ENCODE data around the gene POC1A.

Gene POC1A

DNA sequence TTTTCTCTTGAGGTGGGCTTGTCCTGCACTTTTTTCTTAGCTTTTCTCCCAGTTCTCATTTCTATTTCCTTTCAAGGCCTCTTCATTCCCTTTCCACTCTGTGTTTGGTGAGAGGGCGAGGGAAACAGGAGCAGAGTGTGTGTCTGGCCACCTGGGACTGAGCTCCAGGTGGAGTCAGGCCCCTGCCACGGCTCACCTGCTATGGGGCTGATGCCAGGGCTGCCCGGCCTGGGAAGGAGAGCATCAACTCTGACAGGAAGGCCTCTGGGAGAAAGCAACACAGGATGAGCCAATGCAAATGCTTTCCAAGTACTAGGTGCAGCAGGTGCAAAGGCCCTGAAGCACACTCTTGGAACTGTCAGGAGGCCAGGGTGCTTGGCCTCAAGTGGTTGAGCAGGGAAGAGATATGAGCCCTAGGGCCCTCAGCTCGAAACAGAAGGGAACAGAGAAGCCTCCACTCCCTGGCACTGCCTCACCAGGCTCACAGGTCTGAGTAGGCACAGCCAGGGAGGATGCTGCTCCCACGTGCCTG lies 70.6 kb downstream of the POC1A start:
- no peak for DNase-seq

DNA sequence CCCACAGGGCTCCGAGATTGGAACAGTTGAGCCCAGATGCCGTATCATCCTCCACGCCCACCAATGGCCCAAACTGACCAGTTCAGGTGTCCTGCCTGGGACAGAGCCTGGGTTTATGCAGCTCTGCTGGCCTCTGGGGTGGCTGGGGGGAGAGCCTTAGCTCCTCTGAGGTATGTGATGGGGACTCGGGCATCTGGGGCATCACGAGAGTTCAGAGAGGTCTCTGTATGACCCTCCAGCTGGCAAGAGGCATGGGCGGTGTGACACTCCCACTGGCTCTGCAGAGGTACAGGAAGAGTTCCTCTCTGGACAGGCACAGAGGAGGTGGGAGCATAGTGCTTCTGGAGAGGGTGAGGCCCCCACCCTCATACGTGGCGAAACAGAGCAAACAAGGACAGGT lies 71.3 kb downstream of the POC1A start:
- no peak for DNase-seq

DNA sequence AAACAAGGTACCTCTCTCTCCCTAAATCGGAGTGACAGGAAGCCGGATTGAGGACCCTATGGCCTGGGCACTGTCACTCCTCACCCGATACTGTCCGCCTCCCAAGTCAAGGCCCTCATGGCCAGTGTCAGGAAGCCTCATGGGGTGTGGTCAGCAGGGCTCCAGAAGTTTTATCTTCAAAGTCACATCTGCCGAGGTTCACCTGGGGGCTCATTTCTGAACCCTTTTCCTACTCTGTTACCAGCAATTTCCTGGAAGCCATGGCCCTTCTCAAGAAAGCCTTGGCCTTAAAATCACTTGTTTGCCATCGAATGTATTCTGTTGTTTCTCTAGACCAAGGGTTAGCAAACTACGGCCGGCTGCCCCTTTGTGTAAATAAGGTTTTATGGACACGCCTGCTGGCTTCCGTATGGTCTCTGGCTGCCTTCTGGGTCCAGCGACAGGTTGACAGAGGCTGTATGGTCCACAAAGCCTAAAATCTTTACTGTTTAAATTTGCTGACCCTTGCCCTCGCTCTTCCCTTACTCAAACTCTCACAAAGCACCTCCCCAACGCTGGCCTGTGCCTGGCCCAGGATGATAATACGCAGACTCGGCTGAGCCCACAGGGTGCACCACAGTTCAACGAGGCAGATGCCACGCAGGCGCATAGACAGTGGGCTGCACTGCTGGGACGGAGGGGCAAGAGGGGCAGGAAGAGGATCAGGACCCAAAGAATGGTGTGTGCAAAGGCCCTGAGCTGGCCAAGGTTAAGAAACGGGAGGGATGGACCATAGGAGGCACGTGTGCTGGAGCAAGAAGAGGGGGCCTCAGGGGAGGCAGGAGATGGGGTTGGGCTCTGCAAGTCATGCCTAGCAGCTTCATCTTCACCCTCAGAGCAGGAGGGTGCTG lies 73.1 kb downstream of the POC1A start:
- no peak for DNase-seq

DNA sequence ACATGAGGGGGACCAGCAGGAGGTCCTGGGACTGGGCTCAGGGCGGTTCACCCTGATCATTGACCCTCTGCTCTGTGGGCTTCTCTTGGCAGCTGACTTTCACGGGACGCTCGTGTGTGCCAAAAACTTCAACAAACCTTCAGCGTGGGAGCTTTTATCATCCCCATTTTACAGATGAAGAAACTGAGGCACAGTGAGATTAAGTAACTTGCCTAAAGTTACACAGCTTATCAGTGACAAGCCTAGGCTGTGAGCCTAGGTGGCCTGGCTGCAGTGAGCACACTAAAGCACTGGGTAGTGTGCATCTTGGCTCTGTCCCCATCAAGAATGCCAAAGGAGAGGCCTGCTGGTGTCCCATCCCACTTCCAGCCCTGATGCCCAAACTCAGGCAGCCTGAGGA lies 74.3 kb downstream of the POC1A start:
- DNase-seq = no peak

DNA sequence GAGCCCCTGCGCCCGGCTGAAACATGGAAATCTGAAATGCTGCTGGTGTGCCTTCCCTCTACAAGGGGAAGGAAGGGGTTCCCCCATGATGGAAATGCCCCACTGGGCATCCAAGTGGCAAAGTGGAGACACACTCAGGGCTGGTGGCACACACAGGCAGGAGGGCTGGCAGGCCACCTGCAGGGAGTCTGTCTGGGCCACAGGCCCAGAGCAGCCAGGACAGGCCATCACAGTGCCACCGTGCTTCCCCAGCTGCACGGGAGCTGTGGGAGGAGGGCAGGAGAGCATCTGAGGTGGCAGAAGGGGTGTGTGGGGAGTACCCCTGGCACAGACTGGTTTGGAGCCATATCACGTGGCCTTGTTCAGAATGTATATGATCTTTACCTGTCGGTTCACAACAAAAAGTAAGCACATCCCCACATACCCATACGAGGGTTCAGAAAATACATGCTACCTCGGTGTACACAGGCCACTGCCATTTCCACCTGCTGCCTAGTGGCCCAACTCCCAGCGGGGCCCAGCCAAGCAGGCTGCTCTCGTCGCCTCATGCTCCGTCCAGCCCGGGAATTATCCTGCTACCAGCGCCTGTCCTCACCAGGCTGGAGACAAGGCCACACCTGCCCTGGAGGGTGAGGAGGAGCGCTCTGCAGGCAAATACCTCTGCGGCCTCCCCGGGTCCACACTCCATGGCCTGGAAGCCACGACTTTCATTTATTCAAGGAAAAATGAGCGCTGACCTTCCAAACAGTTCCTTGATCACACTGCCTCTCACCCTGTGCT lies 75.3 kb downstream of the POC1A start:
- DNase-seq = no peak

DNA sequence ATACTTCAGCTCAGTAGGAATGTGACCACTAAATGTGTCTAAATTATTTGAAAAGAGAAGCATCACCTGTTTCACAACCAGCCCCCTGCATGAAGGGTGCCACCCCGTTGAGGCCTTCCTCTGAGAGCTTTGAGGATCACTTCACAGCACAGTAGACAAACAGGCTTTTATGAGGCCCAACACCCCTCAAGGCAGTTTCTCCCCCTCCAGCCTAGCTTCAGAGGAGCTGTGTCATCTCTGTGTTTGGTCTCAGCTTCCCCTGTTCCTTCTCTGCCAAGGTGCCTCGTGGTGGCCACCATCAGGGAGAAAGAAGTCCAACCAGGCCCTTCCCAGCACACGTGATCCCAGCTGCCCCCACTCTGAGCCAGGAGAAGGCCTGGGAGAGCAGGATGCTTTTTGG lies 76.3 kb downstream of the POC1A start:
- no peak for DNase-seq

DNA sequence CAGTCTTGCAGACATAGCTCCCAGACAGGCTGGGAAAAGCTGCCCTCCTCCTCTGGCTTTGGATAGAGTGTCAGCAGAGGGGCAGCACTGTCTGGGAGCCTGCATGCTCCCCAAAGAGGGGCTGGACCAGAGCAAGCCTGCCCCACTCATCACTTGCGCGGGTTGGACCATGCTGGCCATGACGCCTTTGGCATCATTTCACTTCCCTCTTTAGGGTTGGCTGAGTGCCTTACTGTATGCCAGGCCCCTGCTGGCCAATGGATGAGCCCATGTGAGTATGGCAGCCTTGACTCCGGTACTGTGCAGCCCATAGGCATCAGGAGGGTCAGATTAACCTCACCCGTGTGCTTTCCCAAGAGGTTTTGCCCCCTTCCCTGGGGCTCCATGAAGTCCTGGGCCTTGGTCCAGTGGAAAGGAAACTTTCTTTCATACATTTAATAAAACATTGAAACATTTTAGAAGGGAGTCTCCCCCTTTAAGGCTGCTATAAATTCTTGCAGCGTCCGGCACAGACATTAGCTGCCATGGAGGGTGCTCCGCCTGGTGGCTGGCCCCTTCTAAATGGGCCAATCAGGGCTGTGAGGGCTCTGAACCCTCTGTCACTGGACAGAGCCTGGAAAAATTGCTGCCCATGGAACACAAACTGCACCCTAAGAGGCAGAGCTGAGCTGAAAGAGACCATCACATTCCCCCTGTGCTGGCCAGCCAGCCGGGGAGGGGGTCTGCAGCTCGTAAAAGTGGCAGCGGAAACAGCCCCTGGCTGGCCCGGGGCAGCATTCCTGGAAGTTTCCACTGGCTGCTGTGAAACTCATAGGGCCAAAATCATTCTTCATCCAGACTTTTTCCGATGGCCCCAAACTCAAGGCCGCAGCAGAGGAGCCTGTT lies 77.1 kb downstream of the POC1A start:
- no peak for DNase-seq

DNA sequence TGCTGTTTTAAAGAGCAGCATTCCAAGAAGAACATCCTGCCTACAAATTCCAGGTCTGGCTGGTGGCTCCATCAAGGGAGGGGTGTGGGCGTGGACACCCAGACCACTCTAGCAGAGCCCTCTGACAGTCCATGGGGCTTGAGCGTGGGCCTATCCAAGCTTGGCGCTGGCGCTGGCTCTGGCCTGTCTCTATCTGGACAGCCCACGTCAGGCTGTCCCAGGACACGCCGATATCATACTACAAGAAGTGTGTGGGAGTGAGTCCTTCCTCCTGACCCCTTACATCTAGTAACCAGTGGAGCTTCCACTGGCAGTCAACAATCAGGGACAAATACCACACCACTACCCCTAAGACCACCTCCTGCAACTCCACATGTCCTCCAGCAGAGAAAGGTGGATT lies 80.7 kb downstream of the POC1A start:
- DNase-seq = no peak

DNA sequence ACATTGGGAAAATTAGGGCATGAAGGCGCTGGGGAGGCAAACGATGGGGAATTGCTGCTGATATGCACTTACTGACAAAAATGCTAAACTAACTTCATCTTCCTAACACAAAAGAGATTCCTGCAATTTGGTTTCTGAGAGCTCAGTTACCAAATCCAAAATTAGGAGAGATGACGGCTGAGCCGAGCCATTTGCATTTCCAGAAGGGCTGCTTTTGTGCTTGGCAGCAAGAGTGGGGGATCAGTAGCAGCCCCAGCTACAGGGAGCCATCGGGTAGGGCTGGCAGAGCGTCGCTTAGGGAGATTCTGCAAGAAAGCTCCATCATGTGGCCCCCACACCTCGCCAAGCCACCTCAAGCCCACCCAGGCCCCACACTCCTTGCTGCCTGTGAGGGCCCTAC lies 81.8 kb downstream of the POC1A start:
- DNase-seq = no peak

DNA sequence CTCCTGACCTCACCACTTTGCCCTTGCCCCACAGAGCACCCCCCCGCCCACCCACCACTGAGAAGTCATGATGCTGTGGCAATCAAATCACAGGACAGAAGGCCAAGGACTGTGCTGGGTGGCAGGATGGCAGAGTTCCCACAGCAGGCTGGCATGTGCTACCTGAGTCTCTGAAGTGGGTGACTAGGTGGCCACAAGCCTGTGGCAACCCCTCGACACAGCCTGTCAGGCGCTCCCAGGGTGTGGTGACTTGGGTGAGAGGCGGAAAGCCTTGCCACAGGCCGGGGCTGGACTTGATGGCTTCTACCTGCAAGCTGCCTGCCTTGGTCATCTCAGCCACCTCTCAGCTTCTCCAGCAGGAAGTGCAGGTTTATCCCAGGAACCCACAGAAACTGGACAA lies 82.2 kb downstream of the POC1A start:
- no peak for DNase-seq

DNA sequence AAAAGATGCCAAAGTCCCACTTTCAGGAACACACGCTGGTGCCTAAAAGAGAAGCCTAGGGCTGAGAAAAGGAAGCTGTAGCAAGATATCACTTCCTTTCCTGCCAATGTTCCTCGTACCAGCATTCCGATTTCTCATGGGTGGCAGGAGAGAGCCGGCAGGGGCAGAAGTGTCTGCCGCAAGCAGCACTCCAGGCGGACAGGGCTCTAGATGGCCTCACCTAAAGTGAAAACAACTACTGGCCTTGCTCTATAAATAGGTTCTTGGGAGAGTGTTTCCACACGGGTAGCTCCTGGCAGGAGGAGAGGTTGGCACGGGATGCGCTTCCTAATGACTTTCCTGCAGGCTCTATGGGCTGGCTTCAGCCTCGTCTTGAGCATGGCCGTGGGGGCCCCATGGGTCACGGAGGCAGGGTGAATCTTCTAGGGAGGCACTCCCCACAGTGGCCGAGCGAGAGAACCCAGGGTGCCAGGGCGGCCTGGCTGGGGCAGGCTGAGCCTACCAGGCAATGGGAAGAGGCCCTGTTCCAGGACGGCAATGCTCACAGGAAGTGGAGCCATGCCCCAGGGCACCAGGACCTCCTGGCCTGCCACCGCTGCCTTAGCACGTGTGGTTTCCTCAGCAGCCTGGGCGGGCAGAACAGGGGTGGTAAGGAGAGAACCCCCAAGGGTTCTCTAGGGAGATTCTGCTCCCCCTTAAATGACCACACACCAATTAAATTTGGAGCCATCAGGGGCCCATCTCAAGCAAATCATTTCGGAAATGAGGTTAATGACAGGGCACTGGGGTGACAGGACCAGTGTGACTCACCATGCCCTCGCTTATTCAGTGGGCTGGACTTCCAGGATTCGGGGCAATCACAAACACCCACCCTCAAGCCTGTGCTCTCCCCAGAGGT lies 83.2 kb downstream of the POC1A start:
- no peak for DNase-seq

DNA sequence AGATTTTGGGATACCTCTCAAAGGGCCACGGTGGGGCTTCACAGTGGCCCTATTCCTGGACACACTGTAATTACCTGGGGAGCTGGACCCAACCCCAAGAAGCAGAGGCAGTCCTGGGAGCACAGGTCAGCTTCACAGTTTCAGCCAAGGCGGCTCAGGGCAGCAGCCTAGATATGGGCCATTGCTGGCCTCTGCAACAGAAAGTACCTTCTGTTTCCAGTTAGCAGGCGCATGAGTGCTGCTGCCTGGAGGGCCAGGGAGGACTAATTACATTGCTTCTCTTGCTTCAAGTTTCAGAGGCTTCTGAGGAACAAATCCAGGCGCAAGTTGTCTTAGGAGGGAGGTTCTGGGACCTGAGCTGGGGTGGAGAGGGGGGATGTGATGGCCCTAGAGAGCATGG lies 84.4 kb downstream of the POC1A start:
- no peak for DNase-seq

DNA sequence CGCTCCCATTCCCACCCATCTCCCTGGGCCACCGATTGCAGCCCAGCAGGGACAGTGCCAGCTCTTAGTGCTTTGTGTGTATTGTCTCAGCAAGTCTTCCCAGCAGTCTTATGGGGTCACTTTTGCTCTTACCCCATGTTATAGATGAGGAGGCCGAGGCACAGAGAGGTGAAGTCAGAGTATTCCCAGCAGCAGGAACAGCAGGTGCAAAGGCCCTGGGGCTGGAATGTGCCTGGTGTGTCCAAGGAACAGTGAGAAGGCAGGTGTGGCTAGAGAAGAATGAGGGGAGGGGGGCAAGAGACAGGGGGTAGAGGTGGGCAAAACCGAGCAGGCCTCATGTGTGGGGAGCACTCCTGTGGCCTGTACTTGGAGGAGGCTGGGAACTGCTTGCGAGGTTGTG lies 85.1 kb downstream of the POC1A start:
- no peak for DNase-seq

DNA sequence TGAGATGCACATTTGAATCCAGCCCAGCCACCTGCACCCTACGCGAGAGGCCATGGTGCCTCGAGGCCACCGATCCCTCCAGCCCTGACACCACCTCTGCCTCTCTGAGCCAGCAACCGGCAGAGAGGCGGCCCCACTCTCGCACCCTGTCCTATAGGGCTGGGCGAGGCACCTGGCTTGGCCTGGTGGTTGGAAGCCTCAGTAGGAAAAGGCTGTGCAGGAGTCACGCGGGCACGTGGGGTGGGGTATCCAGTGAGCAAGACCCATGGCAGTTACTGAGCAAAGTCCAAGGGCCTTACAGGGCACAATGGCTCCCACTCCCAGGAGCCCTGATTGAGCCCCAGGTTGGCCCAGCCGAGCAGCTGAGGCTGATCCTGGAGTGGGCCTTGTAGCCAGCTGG lies 85.5 kb downstream of the POC1A start:
- DNase-seq = no peak

DNA sequence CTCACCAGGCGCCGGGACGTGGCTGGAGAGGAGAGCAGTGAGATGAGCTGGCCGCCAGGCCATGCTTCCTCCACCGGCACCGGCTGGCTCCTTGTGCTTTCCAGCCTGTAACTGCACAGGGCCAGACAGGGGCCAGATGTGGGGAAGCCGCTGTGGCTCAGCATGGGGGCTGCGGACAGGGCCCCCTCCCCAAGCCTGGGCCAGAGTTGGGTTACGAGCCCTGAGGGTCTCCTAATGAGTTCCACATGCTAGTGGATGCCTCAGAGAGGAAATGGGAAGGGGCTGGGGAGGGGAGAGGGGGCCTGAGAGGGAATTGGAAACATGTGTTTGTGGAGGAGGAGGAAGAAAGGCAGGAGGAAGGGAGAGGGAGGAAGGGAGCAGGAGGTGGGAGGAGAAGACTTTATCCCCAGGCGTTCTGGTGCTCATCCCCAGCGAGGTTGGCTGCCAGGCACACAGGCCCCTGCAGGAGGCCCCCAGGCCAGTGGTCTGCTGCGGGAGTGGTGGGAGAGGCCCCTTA lies 86.1 kb downstream of the POC1A start:
- no peak for DNase-seq

DNA sequence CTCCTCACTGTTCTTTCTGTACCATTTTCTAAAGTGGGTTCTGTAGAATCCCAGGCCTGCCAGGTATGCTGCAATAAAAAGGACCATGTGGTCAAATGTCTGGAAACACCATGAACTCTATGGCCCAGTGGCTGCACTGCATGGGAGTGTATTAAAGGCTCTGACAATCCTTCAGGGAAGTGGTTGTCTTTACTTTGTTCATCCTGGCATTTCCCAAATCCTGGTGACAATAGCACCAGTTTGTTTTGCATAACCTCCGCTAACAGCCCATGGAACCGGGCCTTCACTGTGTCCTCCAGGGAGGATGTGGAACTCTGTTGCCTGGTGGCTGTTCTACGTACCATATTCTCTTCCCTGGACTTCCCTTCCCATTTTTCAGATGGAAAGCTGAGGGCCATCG lies 86.7 kb downstream of the POC1A start:
- DNase-seq = no peak

DNA sequence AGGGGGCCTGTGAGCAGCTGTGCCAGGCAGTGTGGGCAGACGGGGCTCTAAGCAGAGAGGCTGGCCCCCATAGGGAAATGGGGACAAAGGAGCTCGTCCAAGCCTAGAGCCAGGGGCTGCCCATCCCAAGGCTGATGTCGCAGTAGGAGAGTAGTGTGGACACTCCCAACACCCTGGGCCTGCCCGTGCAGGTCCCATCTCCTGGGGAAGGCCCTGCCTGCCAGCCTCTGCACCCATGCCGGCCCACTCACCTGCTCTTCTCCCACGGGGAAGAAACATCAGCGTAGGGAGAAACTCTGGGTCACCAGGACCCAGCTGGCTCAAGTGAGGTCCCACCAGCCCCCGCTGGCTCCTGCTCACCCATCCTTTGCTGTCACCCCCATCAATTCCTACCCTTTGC lies 87.2 kb downstream of the POC1A start:
- DNase-seq = no peak

DNA sequence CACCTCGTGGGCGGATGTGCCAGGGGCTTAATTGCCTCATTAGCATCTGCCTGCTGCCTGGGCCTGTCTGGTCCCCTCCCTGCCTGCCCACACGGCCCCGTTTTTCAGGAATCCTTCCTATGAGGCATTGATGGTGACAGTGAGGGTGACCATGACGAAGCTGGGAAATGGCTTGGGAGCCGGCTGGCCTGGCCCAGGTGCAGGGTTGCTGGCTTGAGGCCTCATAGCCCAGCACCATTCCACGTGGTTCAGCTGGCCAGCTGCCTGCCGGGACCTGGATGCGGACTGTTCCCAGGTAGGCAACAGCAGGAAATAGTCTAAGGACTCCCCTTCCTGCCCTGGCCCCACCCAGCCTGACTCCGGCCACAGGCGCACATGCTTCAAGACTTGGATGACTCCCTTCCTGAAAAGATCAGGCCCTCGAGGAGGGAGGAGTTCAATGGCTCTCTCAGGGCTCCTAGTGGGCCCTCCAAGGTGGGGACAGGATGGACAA lies 88.9 kb downstream of the POC1A start:
- DNase-seq = no peak

DNA sequence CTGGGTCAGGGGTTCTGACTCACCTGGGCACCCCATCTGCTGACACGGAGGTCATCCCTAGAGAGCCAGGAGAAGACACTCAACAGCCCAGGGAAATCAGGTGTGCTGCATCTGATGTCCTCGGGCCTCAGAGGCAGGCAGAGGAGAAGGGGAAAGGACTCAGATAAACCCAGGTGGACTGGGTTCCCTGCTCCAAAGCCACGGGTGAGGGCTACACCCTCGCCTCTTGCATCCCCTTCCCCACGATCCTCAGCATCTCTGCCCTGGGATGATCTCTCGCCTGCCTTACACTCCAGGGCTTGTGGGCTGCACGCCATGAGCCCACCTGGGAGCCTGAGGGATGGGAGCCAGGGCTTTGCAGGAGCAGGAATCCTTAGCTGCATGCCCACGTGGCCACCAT lies 89.7 kb downstream of the POC1A start:
- DNase-seq = no peak

DNA sequence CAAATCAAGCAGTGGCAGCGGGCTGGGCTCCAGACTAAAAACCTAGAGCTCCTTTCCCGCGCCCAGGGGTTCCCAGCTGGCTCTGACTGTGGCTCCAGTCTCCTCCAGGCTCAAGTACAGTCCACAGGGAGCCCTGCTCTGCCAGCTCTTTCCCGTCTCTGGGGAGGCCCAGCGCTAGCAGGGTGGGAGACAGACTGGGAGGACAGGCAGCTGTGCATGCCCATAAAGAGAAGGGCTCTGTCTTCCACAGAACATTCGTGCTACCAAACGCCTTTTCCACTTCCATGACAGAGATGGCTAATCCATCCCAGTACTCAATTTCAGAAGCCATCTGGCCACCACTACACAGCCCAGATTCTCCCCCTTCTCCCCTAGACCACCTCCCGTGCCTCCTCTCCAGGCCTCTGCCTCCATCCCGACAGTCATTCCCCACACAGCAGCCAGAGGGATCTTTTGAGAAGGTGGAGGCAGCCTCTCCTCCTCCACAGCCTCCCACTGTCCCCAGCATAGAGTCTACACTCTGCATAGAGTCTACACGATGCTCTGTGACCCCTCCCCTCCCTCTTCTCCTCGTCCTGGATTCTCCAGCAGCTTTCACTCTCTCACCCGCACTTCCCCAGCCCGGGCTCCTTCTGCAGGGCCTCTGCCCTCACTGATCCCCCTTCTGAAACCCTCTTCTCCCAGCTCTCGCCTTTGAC lies 91.0 kb downstream of the POC1A start:
- no peak for DNase-seq

DNA sequence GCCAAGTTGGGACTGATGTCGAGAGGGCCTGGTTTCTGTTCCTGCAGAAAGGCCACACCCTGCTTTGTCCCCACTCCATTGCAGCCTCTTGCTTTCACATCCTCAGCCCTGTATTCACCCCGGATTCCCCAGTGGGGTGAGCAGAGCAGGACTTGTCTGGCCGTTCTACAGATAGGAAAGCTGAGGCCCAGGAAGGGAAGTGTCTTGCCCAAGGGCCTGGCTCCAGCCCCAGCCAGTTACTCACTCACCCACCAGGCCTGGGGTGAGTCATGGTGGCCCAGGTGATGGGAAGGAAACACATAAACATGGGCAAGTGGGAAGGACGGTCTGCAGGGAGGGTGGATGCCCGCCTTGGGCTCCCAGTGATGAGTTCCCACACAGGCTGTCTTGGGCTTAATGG lies 91.7 kb downstream of the POC1A start:
- DNase-seq = no peak

Data from hematopoietic multipotent progenitor cell treated with erythropoietin and hydrocortisone succinate and interleukin-3 and kit ligand, for 6 days (in vitro differentiated cells).